ENCODE measurements around the gene SPATA9. TPM values are rescaled to one million over a fixed set of nuclear protein-coding genes. Genes with fewer than 3 reads are reported as not detected.

SPATA9 gene
- polyA plus RNA-seq, 1 of the 3 experiments (the other 2 are of a cell fraction): 0.07 TPM

- CTCF ChIA-PET: interaction anchor here (1.1 to 4.5 kb wide), 3 partner anchors 9 to 29 kb away, joined by 3 to 25 read pairs (median 6); no protein-coding TSS in a partner anchor
- Histone ChIP-seq H3K79me2 (ENCODE audit: insufficient read depth) (no peaks in the 10 kb centered on the region), H4K20me1 (ENCODE audit: insufficient read depth) (no peaks in the 10 kb centered on the region), H3K4me2 (no peak overlapping the region), H3K4me3 (ENCODE audit: low read depth in 2 of 2, low read length in 1 of 2) (no peak overlapping the region), H3K9me2 (no peaks in the 10 kb centered on the region; the same call in 1 of the 2 replicates), H3K4me1 (ENCODE audit: control insufficient read depth in 1 of 2, insufficient read depth in 2 of 2, low read depth in 1 of 2, low read length in 1 of 2) (peaks cover 7 to 24% of the 10 kb centered on the region in 2 experiments), H3K27me3 (ENCODE audit: insufficient read depth) (no peaks in the 10 kb centered on the region), H3K36me3 (replicated peaks in 1 of 2; ENCODE audit: control insufficient read depth in 1 of 2, insufficient read depth in 2 of 2, low read length in 1 of 2) (no peaks in the 10 kb centered on the region), H3K9me3 (no peaks in the 10 kb centered on the region), H2AFZ (ENCODE audit: low read depth) (no peak overlapping the region), H3K27ac (ENCODE audit: low read depth in 2 of 2, low read length in 1 of 2) (no peak overlapping the region), H3F3A (replicated peaks; ENCODE audit: insufficient read depth) (peaks cover 25% of the 10 kb centered on the region), H3K9ac (no peak overlapping the region)
- DNase-seq: no peak
- TF ChIP-seq RXRA (IDR thresholded peaks at IDR 0.05; ENCODE audit: borderline replicate concordance, low read depth): no peak
- no peak for TF ChIP-seq TCF12 (IDR thresholded peaks at IDR 0.05)
- no peak for TF ChIP-seq RAD21 (IDR thresholded peaks at IDR 0.05; ENCODE audit: low read length)
- TF ChIP-seq FOXM1 (IDR thresholded peaks at IDR 0.05; ENCODE audit: low read depth): no peak
- TF ChIP-seq EZH2phosphoT487 (IDR thresholded peaks at IDR 0.05; ENCODE audit: borderline replicate concordance, low read depth): no peak
- TF ChIP-seq, protein P1, sequence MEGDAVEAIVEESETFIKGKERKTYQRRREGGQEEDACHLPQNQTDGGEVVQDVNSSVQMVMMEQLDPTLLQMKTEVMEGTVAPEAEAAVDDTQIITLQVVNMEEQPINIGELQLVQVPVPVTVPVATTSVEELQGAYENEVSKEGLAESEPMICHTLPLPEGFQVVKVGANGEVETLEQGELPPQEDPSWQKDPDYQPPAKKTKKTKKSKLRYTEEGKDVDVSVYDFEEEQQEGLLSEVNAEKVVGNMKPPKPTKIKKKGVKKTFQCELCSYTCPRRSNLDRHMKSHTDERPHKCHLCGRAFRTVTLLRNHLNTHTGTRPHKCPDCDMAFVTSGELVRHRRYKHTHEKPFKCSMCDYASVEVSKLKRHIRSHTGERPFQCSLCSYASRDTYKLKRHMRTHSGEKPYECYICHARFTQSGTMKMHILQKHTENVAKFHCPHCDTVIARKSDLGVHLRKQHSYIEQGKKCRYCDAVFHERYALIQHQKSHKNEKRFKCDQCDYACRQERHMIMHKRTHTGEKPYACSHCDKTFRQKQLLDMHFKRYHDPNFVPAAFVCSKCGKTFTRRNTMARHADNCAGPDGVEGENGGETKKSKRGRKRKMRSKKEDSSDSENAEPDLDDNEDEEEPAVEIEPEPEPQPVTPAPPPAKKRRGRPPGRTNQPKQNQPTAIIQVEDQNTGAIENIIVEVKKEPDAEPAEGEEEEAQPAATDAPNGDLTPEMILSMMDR (IDR thresholded peaks at IDR 0.05): no peak
- TF ChIP-seq JUND (IDR thresholded peaks at IDR 0.05): no peak
- no peak for TF ChIP-seq FOSL2 (IDR thresholded peaks at IDR 0.05; ENCODE audit: borderline replicate concordance, low read depth)
- TF ChIP-seq MEF2A (IDR thresholded peaks at IDR 0.05; ENCODE audit: borderline replicate concordance, low read depth): no peak
- TF ChIP-seq SIN3A (IDR thresholded peaks at IDR 0.05; ENCODE audit: borderline replicate concordance, low read depth, low read length): no peak
- TF ChIP-seq TAF1 (IDR thresholded peaks at IDR 0.05; ENCODE audit: borderline replicate concordance, low read depth, low read length): no peak
- no peak for TF ChIP-seq ZBTB33 (IDR thresholded peaks at IDR 0.05; ENCODE audit: borderline replicate concordance, low read depth)
- TF ChIP-seq SMC3 (IDR thresholded peaks at IDR 0.05; ENCODE audit: low read depth, low read length): no peak
- TF ChIP-seq, protein P2, sequence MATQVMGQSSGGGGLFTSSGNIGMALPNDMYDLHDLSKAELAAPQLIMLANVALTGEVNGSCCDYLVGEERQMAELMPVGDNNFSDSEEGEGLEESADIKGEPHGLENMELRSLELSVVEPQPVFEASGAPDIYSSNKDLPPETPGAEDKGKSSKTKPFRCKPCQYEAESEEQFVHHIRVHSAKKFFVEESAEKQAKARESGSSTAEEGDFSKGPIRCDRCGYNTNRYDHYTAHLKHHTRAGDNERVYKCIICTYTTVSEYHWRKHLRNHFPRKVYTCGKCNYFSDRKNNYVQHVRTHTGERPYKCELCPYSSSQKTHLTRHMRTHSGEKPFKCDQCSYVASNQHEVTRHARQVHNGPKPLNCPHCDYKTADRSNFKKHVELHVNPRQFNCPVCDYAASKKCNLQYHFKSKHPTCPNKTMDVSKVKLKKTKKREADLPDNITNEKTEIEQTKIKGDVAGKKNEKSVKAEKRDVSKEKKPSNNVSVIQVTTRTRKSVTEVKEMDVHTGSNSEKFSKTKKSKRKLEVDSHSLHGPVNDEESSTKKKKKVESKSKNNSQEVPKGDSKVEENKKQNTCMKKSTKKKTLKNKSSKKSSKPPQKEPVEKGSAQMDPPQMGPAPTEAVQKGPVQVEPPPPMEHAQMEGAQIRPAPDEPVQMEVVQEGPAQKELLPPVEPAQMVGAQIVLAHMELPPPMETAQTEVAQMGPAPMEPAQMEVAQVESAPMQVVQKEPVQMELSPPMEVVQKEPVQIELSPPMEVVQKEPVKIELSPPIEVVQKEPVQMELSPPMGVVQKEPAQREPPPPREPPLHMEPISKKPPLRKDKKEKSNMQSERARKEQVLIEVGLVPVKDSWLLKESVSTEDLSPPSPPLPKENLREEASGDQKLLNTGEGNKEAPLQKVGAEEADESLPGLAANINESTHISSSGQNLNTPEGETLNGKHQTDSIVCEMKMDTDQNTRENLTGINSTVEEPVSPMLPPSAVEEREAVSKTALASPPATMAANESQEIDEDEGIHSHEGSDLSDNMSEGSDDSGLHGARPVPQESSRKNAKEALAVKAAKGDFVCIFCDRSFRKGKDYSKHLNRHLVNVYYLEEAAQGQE (IDR thresholded peaks at IDR 0.05; ENCODE audit: low read depth, low read length): no peak
- TF ChIP-seq, protein P3, sequence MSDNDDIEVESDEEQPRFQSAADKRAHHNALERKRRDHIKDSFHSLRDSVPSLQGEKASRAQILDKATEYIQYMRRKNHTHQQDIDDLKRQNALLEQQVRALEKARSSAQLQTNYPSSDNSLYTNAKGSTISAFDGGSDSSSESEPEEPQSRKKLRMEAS (IDR thresholded peaks at IDR 0.05; ENCODE audit: low read depth): no peak
- POLR2A ChIA-PET: no interaction called here
- WGBS (ENCODE audit: low lambda C conversion rate): 97% methylated on average over 3 of the region's 3 CpGs
These were observed 9.7 kb downstream of the SPATA9 start for GRCh38 chr5:95673081-95673480.
